Measurements from ENCODE around the gene MFN2. TPM values are rescaled to one million over a fixed set of nuclear protein-coding genes. Genes with fewer than 3 reads are reported as not detected.

The MFN2 gene
- total RNA-seq, 1 donor from 2014 or later, result 46.5 TPM

DNA sequence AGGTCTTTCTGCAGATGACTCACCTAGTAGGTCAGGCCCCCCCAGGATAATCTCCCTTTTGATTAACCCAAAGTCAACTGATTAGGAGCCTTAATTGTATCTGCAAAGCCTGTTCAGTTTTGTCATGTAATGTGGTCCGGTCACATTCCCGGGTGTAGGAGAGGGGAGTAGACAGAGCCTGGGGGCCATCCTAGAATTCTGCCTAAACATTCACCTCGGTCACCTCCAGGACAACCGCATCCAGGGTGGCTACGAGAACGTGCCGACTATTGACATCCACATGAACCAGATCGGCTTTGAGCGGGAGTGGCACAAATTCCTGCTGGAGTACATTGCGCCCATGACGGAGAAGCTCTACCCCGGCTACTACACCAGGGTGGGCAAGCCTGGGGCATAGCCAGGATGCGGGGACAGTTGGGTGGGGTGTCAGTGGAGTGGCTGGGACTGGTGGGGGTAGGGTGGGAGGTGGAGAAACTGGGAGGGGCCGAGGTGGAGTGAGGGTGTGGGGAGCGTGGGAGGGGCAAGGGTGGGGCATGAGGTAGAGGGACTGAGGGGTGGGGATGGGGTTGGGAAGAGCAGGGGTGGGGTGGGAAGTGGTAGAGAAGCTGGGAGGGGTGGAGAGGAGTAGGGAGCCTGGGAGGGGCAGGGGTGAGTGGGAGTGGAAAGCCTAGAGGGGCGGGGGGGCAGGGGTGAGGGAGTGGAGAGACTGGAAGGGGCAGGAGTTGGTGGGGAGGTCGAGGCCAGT is 9.6 kb upstream of the MFN2 start:
- DNase-seq (no peak), ATAC-seq (ENCODE audit: low read depth) (no peak)
- H3K27ac Mint-ChIP-seq, result no peak overlapping the region
- H3K36me3 Mint-ChIP-seq (ENCODE audit: low read depth), result peaks cover 12% of the 10 kb centered on the region
- POLR2A ChIA-PET, result interaction anchor here (0.7 to 1.5 kb wide), 3 partner anchors 9 to 156 kb away, joined by 3 read pairs; partner anchors contain the start of gene MFN2
- H3K4me1 Mint-ChIP-seq, result no peaks in the 10 kb centered on the region
- intact Hi-C loops (cut with micrococcal nuclease), result no loop called here
- no peaks in the 10 kb centered on the region for H3K27me3 Mint-ChIP-seq
- TF ChIP-seq, protein P1, sequence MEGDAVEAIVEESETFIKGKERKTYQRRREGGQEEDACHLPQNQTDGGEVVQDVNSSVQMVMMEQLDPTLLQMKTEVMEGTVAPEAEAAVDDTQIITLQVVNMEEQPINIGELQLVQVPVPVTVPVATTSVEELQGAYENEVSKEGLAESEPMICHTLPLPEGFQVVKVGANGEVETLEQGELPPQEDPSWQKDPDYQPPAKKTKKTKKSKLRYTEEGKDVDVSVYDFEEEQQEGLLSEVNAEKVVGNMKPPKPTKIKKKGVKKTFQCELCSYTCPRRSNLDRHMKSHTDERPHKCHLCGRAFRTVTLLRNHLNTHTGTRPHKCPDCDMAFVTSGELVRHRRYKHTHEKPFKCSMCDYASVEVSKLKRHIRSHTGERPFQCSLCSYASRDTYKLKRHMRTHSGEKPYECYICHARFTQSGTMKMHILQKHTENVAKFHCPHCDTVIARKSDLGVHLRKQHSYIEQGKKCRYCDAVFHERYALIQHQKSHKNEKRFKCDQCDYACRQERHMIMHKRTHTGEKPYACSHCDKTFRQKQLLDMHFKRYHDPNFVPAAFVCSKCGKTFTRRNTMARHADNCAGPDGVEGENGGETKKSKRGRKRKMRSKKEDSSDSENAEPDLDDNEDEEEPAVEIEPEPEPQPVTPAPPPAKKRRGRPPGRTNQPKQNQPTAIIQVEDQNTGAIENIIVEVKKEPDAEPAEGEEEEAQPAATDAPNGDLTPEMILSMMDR (IDR thresholded peaks at IDR 0.05), result no peak
- no peaks in the 10 kb centered on the region for H3K9me3 Mint-ChIP-seq
- CTCF ChIA-PET, result no interaction called here
- H3K4me3 Mint-ChIP-seq, result no peak overlapping the region

- CTCF ChIA-PET, result no interaction called here
- no peak overlapping the region for H3K27ac Mint-ChIP-seq
- peaks cover 29% of the 10 kb centered on the region for H3K4me1 Mint-ChIP-seq
- intact Hi-C loops (cut with micrococcal nuclease), result no loop called here
- no peak overlapping the region for H3K4me3 Mint-ChIP-seq
- DNase-seq, result no peak
- no peaks in the 10 kb centered on the region for H3K9me3 Mint-ChIP-seq
- no peaks in the 10 kb centered on the region for H3K27me3 Mint-ChIP-seq
- ATAC-seq (ENCODE audit: low read depth), result no peak
- H3K36me3 Mint-ChIP-seq (ENCODE audit: low read depth), result peaks cover 18% of the 10 kb centered on the region
- TF ChIP-seq, protein P1 (IDR thresholded peaks at IDR 0.05), result no peak
- POLR2A ChIA-PET, result interaction anchor here (6.6 kb wide), 1 partner anchor 69 kb away, joined by 173 read pairs; no protein-coding TSS in a partner anchor
Measured at GRCh38 chr1:11977625-11978024, 2.6 kb upstream of the MFN2 start.

GRCh38 chr1:11978301-11978700 is 1.9 kb upstream of the MFN2 start:
- POLR2A ChIA-PET, result interaction anchor here (6.6 kb wide), 1 partner anchor 69 kb away, joined by 173 read pairs; no protein-coding TSS in a partner anchor
- H3K27me3 Mint-ChIP-seq, result no peaks in the 10 kb centered on the region
- no peak overlapping the region for H3K4me3 Mint-ChIP-seq
- no peaks in the 10 kb centered on the region for H3K9me3 Mint-ChIP-seq
- CTCF ChIA-PET, result no interaction called here
- intact Hi-C loops (cut with micrococcal nuclease), result no loop called here
- ATAC-seq (ENCODE audit: low read depth) (no peak), DNase-seq (no peak)
- H3K4me1 Mint-ChIP-seq, result peaks cover 29% of the 10 kb centered on the region
- H3K27ac Mint-ChIP-seq, result no peak overlapping the region
- TF ChIP-seq, protein P1 (IDR thresholded peaks at IDR 0.05), result no peak
- peaks cover 19% of the 10 kb centered on the region for H3K36me3 Mint-ChIP-seq (ENCODE audit: low read depth)

- Mint-ChIP-seq H3K4me3 (peak overlapping the region; percentile 90), H3K9me3 (no peaks in the 10 kb centered on the region), H3K4me1 (peaks cover 34% of the 10 kb centered on the region), H3K27me3 (no peaks in the 10 kb centered on the region), H3K27ac (peak overlapping the region; percentile 84), H3K36me3 (ENCODE audit: low read depth) (peaks cover 28% of the 10 kb centered on the region)
- CTCF ChIA-PET, result interaction anchor here (1.6 kb wide), 1 partner anchor 71 kb away, joined by 4 read pairs; no protein-coding TSS in a partner anchor
- intact Hi-C loops (cut with micrococcal nuclease), result no loop called here
- TF ChIP-seq, protein P1 (IDR thresholded peaks at IDR 0.05), result no peak
- no peak for DNase-seq
- ATAC-seq (ENCODE audit: low read depth), result no peak
- POLR2A ChIA-PET, result interaction anchor here (0.6 to 6.6 kb wide), 12 partner anchors 8 to 1286 kb away, joined by 3 to 173 read pairs (median 4); partner anchors contain the start of genes CLCN6, FBXO6, KIAA2013 and MIIP
Measured at GRCh38 chr1:11979028-11979850, 1.0 kb upstream of the MFN2 start.

GRCh38 chr1:11980676-11980972 is 380 bp downstream of the MFN2 start:
- no peak for DNase-seq
- Mint-ChIP-seq H3K4me1 (peaks cover 35% of the 10 kb centered on the region), H3K9me3 (no peaks in the 10 kb centered on the region), H3K27me3 (no peaks in the 10 kb centered on the region), H3K4me3 (peak overlapping the region; percentile 90), H3K27ac (peak overlapping the region; percentile 85), H3K36me3 (ENCODE audit: low read depth) (peaks cover 32% of the 10 kb centered on the region)
- ChIA-PET POLR2A (interaction anchor here (0.5 to 6.6 kb wide), 11 partner anchors 10 to 317 kb away, joined by 3 to 173 read pairs (median 4); partner anchors contain the start of genes CLCN6, FBXO6, KIAA2013 and MIIP), CTCF (interaction anchor here (1.6 kb wide), 1 partner anchor 73 kb away, joined by 4 read pairs; no protein-coding TSS in a partner anchor)
- intact Hi-C loops (cut with micrococcal nuclease), result loop anchor here (1.0 to 5.0 kb wide), 7 partner anchors 39 to 1508 kb away; partner anchors contain the start of genes DFFA, KIAA2013, MIIP and PEX14
- ATAC-seq (ENCODE audit: low read depth), result no peak
- TF ChIP-seq, protein P1 (IDR thresholded peaks at IDR 0.05), result no peak

Measured in activated B cell treated with CpG ODN at 0.5 μM for 24 hours (primary cell).